Activated T-cell treated with anti-CD3 and anti-CD28 coated beads, Interleukin-2, amount 50 U/mL, for 4 hours (primary cell): ENCODE results near the gene CRIM1. TPM values are rescaled to one million over a fixed set of nuclear protein-coding genes. Genes with fewer than 3 reads are reported as not detected.

Experiments
- ATAC-seq, 2 donors: fragments of 200-7000 bp; cut with Tn5 transposase; one replicate each; pipeline ENCODE4 v1.10.0; 2021
- DNase-seq: peaks from one replicate; pipeline ENCODE4 v3.0.0-alpha.2; 2020
- H3K27me3 Mint-ChIP-seq: one replicate; pipeline ENCODE4 v1.8.0; 2021; ENCODE audit warnings: low read depth, mixed read lengths
- H3K36me3 Mint-ChIP-seq: one replicate; pipeline ENCODE4 v1.8.0; 2022; ENCODE audit warnings: mixed read lengths; ENCODE audit not compliant: insufficient read depth
- H3K4me1 Mint-ChIP-seq: one replicate; pipeline ENCODE4 v1.8.0; 2021; ENCODE audit warnings: low read depth, mixed read lengths
- H3K4me3 Mint-ChIP-seq: one replicate; pipeline ENCODE4 v1.8.0; 2021; ENCODE audit warnings: mild to moderate bottlenecking, moderate library complexity, mixed read lengths
- H3K9me3 Mint-ChIP-seq: one replicate; pipeline ENCODE4 v1.8.0; 2021; ENCODE audit warnings: mixed read lengths
- total RNA-seq, 3 donors: library from RNA; stranded (reverse); gene quantifications; one replicate each; pipeline ENCODE4 v1.2.1, GENCODE V29; 2021

The CRIM1 gene
- total RNA-seq, 3 donors from 2014 or later: 17.9 to 23.8 (median 22.9) TPM

- H3K4me1 Mint-ChIP-seq: peaks cover 40% of the 10 kb centered on the region
- DNase-seq (no peak), ATAC-seq (no peak)
- no peak overlapping the region for H3K4me3 Mint-ChIP-seq
- no peaks in the 10 kb centered on the region for H3K27me3 Mint-ChIP-seq
- no peaks in the 10 kb centered on the region for H3K9me3 Mint-ChIP-seq
- H3K36me3 Mint-ChIP-seq: peaks cover 15% of the 10 kb centered on the region
Observed at GRCh38 chr2:36594849-36595248, 239.3 kb downstream of the CRIM1 start.

- ATAC-seq (no peak), DNase-seq (no peak)
- Mint-ChIP-seq H3K36me3 (peaks cover 8% of the 10 kb centered on the region), H3K9me3 (no peaks in the 10 kb centered on the region), H3K4me1 (peaks cover 38% of the 10 kb centered on the region), H3K27me3 (no peaks in the 10 kb centered on the region), H3K4me3 (peak overlapping the region; percentile 97)
Observed at GRCh38 chr2:36596397-36596796, 240.8 kb downstream of the CRIM1 start.

DNA sequence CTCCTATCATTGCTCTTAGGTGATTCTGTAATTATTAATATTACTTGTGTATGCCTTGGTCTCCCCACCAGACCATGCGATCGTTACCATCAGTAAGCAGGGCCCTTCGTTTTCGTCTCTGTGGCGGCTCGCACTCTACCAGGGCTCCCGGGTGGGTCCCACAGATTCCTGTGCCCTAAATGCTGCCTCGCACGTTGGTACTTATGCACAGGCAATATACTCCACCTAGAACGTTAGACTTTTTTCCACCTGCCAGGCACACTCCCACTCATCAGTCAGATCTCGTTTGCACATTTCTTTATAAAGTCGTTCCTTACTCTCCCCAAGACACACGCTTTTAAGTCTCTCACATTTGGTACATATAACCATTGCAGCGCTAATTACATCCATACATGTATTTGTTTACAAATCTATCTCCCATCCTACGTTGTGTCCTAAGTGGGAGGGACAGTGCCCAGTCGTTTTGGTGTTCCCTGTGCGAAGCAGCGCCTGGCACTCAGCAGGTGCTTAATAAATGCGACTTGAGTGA, 241.5 kb downstream of the CRIM1 start:
- peaks cover 38% of the 10 kb centered on the region for H3K4me1 Mint-ChIP-seq
- DNase-seq (no peak), ATAC-seq (no peak)
- no peaks in the 10 kb centered on the region for H3K27me3 Mint-ChIP-seq
- H3K9me3 Mint-ChIP-seq: no peaks in the 10 kb centered on the region
- H3K4me3 Mint-ChIP-seq: peak overlapping the region; percentile 97
- peaks cover 8% of the 10 kb centered on the region for H3K36me3 Mint-ChIP-seq

DNA sequence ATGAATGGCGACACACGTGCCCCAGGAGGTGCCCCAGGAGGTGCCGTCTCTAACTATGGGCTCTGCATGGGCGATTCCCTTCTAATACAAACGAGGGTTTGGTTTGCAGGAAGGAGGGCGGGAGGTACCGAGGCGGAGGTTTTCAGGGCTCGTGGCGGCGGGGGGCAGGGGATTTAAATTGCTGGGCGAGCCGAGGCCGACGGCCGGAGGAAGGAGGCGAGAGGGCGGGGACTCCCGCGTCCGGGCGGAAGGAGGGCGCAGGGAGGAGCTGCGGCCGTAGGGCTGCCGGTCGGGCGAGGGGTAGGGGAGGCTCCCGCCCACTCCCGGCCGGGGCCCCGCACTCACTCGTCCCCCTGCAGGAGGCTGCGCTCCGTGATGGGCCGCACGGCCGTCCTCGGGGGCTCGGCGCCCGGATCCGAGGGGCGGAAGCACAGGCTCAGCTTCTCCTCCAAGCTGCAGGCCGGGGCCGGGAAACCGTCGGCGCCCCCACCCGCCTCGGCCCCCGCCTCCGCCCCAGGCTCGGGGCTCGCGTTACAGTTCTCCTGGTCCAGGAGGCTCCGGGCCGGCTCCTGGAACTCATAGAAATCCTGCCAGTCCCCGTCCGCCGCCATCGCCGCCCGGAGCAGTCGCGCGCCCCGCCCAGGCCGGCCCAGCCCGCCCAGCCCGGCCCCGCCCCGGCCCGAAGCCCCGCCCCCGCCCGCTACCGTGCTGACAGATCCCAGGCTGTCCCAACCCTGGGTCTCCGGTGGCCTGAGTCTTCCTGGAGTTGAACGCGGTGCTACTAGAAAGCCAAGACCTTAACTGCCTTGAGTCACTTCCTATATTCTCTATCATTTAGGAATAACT, 242.2 kb downstream of the CRIM1 start, which contains the start of gene FEZ2:
Gene FEZ2 (minus strand): TSS at position 637 of the 846 bp plus-strand sequence. CDS start 26 bp downstream, at position 611.
- Mint-ChIP-seq H3K27me3 (no peaks in the 10 kb centered on the region), H3K9me3 (no peaks in the 10 kb centered on the region), H3K36me3 (peaks cover 8% of the 10 kb centered on the region), H3K4me3 (peak within 1 kb of the TSS; percentile 97), H3K4me1 (peaks cover 38% of the 10 kb centered on the region)
- DNase-seq (peak; percentile 55), ATAC-seq (peak; percentile 94 to 95)

Other genes starting within 250 kb of the CRIM1 start
- 1 to 10 TPM; 7.4 to 10.0 (median 8.2) TPM for gene FEZ2, start 242.4 kb downstream of the CRIM1 start, total RNA-seq